GM18498 (cell line): Measurements from ENCODE around the gene ERGIC1.
A peak's percentile ranks its signal among the peaks of the same experiment; 100 is the strongest.

Experiments
- ATAC-seq: cut with Tn5 transposase; IDR thresholded peaks from one replicate; pipeline ENCODE4 v1.9.1; 2021; ENCODE audit warnings: mild to moderate bottlenecking, moderate library complexity; ENCODE audit not compliant: unreplicated experiment

The ERGIC1 gene

GRCh38 chr5:172959824-172960799, 126.1 kb downstream of the ERGIC1 start:
- ATAC-seq, result no peak

GRCh38 chr5:172969921-172970320, 135.9 kb downstream of the ERGIC1 start:
- ATAC-seq, result no peak

- no peak for ATAC-seq
Measured at GRCh38 chr5:172971482-172971881, 137.4 kb downstream of the ERGIC1 start.

GRCh38 chr5:172972552-172972951, 138.5 kb downstream of the ERGIC1 start:
- ATAC-seq, result no peak

- ATAC-seq, result no peak
Measured at GRCh38 chr5:172973127-172973916, 139.3 kb downstream of the ERGIC1 start.

GRCh38 chr5:172973931-172974330, 139.9 kb downstream of the ERGIC1 start:
- no peak for ATAC-seq

- ATAC-seq, result no peak
Measured at GRCh38 chr5:172975289-172975688, 141.2 kb downstream of the ERGIC1 start.

GRCh38 chr5:172979778-172980177, 145.7 kb downstream of the ERGIC1 start:
- no peak for ATAC-seq

- ATAC-seq, result no peak
Measured at GRCh38 chr5:172981931-172982330, 147.9 kb downstream of the ERGIC1 start.

GRCh38 chr5:172983542-172984243, 149.6 kb downstream of the ERGIC1 start, which contains the start of gene ATP6V0E1:
ATP6V0E1 (plus strand) TSS chr5:172983771; CDS start chr5:172983861, 90 bp downstream.
- peak; percentile 94 for ATAC-seq

- peak; percentile 69 for ATAC-seq
Measured at GRCh38 chr5:172984244-172984953, 150.3 kb downstream of the ERGIC1 start.

GRCh38 chr5:172985596-172985995, 151.5 kb downstream of the ERGIC1 start:
- no peak for ATAC-seq

- no peak for ATAC-seq
Measured at GRCh38 chr5:172988276-172988675, 154.2 kb downstream of the ERGIC1 start.

- ATAC-seq, result no peak
Measured at GRCh38 chr5:172990776-172991175, 156.7 kb downstream of the ERGIC1 start.

- ATAC-seq, result no peak
Measured at GRCh38 chr5:172994405-172994804, 160.4 kb downstream of the ERGIC1 start.

- ATAC-seq, result no peak
Measured at GRCh38 chr5:172999372-172999973, 165.4 kb downstream of the ERGIC1 start.

- no peak for ATAC-seq
Measured at GRCh38 chr5:172999974-173000373, 165.9 kb downstream of the ERGIC1 start.

GRCh38 chr5:173001229-173001841, 167.3 kb downstream of the ERGIC1 start:
- peak; percentile 94 for ATAC-seq
